Measurements from ENCODE around the gene HEMGN. TPM values are rescaled to one million over a fixed set of nuclear protein-coding genes. Genes with fewer than 3 reads are reported as not detected.

The HEMGN gene
- total RNA-seq, 4 donors from 2014 or later = 0.65 TPM; not detected in 3

DNA sequence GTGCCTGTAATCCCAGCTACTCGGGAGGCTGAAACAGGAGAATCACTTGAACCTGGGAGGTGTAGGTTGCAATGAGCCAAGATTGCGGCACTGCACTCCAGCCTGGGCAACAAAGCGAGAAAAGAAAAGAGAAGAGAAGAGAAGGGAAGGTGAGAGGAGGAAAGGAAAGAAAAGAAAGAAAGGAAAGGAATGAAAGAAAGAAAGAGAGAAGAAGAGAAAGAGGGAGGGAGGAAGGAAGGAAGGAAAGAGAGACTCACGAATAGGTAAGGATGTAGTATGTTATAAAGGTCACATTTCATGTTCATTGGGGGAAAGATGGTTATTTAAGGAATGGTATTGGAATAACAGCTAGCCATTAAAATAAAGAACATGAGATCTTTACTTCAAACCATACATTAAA lies 34.8 kb upstream of the HEMGN start:
- TF ChIP-seq CTCF (IDR thresholded peaks at IDR 0.05; ENCODE audit: low read depth) = no peak

DNA sequence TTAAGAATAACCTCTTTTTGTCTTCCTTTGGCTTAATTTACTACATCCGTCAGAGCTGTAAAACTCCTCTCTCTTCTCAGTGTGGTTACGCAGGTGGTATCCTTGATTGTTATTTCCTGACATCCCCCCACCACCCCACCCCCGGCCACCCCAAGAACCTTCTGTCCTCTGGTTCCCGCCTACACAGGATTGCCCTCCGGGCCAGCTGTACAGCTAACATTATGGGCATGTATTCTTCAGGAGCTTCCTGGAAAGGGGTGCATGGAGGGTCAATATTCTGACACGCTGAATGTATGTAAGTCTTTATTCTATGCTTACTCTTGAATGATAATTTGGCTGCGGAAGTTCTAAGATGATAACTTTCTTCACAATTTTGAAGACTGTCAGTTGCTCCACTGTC lies 32.2 kb upstream of the HEMGN start:
- no peak for TF ChIP-seq CTCF (IDR thresholded peaks at IDR 0.05; ENCODE audit: low read depth)

DNA sequence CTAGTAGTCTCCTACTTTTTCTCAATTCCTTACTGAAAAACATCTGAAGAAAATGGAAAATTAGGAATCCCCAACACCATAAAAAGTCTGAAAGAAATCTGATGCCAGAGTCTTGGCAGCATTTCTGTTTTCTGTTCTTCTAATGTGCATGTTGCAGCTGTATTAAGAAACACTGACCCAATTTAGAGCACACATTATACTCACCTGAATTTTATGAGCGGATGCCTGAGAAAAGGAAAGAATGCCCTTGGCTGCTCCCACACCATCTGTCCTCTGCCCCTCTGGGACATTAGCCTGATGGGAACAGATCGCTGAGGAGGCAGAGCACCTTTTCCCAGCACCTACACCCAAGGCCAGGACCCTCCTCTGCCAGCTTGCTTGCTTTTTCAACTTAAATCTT lies 31.0 kb upstream of the HEMGN start:
- no peak for TF ChIP-seq CTCF (IDR thresholded peaks at IDR 0.05; ENCODE audit: low read depth)

DNA sequence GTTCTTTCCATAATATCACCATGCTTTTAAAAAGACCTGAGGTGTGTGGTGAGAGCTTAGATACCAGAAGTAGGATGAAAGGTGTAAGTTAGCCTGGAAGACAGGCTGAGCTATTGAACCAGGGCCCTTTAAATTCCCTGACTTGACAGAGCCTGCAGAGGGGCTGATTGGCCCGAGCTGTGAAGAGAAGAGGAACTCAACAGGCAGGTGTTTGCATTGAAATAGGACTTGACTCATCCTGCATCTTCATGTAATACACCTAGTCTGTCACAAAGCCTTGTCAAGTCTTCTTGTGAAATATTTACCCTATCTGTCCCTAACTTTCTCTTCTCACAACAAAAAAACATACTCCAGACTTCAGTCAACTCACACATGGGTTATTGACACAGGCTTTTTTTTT lies 28.5 kb upstream of the HEMGN start:
- TF ChIP-seq CTCF (IDR thresholded peaks at IDR 0.05; ENCODE audit: low read depth) = no peak

DNA sequence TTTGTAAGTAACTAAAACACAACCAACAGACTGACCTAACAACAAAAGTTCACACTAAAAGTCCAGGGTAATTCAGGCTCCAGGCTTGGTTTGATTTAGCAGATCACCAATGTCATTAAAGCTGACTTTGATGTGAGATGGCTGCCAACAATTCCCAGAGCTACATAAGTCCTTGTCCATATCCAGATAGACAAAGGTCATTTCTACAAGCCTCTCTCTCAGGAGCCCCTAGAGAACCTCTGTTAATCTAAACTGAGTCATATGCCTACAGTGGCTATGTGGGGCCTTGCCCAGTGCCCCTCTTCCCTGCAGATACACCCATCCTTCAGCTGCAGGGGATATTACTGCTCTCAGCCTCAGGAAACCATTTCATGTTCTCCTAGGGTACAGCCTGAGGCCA lies 26.9 kb upstream of the HEMGN start:
- no peak for TF ChIP-seq CTCF (IDR thresholded peaks at IDR 0.05; ENCODE audit: low read depth)

DNA sequence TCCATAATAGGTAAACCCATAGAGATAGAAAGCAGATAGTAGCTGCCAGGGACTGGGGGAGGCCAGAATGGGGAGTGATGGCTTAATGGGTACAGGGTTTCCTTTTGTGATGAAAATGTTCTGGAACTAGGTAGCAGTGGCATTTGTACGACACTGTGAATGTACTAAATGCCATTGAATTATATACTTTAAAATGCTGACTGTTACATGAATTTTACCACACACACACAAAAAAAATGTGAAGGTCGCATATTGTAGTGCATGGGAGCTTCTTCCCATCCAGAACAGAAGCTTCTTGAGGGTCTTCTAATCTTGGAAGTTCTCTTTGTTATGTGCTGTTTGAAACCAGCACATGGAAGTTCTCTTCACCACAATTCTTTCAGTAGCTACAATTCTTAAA lies 25.3 kb upstream of the HEMGN start:
- TF ChIP-seq CTCF (IDR thresholded peaks at IDR 0.05; ENCODE audit: low read depth) = no peak

- no peak for TF ChIP-seq CTCF (IDR thresholded peaks at IDR 0.05; ENCODE audit: low read depth)
Observed at GRCh38 chr9:97962575-97962974, 24.6 kb upstream of the HEMGN start.

DNA sequence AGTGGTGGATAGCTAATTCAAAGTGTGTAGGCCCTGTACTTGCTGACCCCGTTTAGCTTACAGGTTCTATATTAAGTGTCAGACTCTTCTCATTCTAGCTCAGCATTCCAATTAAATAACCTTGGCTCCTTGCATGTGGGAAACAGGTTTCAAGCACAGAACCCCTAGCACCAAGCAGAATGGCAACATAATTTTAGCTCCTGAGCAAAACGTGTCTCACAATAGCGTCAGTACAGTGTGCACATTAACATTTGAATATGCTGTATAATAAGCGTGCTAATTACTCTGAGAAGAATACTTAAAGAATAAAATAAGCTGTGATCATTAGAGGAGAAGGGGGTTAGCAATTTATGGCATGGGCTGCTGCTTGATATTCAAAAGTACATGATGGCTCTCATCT lies 24.2 kb upstream of the HEMGN start:
- TF ChIP-seq CTCF (IDR thresholded peaks at IDR 0.05; ENCODE audit: low read depth) = no peak

Measured in subcutaneous adipose tissue (tissue), 4 donors.